OCI-LY3 (cell line): ENCODE data around the gene WDR37.

Experiments
- CTCF ChIP-seq: fragments of 200-600, 300-600 bp; sonication (generic); IDR thresholded peaks from 2 replicates; pipeline ENCODE4 v1.5.1; 2014; ENCODE audit warnings: antibody characterized with exemption, low read length, low read depth
- EZH2phosphoT487 ChIP-seq: fragments of 200-600 bp; shearing (Covaris generic); IDR thresholded peaks from 2 replicates; pipeline ENCODE4 v1.6.1; 2018; ENCODE audit warnings: antibody characterized with exemption, mixed run types, low read depth

- TF ChIP-seq CTCF (no peak), EZH2phosphoT487 (no peak)
Observed at GRCh38 chr10:1022413-1022812, 33.8 kb upstream of the WDR37 start.
